GM19468 (cell line): Measurements from ENCODE around the gene ARMS2.

Experiments used
- ATAC-seq: cut with Tn5 transposase; IDR thresholded peaks from one replicate; pipeline ENCODE4 v1.9.1; 2021; ENCODE audit warnings: mild to moderate bottlenecking, moderate library complexity, moderate number of reproducible peaks; ENCODE audit not compliant: unreplicated experiment; ENCODE audit errors: extremely low read depth

Gene ARMS2, protein sequence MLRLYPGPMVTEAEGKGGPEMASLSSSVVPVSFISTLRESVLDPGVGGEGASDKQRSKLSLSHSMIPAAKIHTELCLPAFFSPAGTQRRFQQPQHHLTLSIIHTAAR

DNA sequence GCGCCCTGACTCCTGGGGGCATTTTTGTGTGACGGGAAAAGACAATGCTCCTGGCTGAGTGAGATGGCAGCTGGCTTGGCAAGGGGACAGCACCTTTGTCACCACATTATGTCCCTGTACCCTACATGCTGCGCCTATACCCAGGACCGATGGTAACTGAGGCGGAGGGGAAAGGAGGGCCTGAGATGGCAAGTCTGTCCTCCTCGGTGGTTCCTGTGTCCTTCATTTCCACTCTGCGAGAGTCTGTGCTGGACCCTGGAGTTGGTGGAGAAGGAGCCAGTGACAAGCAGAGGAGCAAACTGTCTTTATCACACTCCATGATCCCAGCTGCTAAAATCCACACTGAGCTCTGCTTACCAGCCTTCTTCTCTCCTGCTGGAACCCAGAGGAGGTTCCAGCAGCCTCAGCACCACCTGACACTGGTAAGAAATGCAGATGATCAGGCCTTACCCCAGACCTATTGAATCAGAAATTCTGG is at the start of gene ARMS2:
ARMS2 (plus strand) TSS at position 51 of the 478 bp plus-strand sequence; CDS start at position 126, 75 bp downstream.
- no peak for ATAC-seq

DNA sequence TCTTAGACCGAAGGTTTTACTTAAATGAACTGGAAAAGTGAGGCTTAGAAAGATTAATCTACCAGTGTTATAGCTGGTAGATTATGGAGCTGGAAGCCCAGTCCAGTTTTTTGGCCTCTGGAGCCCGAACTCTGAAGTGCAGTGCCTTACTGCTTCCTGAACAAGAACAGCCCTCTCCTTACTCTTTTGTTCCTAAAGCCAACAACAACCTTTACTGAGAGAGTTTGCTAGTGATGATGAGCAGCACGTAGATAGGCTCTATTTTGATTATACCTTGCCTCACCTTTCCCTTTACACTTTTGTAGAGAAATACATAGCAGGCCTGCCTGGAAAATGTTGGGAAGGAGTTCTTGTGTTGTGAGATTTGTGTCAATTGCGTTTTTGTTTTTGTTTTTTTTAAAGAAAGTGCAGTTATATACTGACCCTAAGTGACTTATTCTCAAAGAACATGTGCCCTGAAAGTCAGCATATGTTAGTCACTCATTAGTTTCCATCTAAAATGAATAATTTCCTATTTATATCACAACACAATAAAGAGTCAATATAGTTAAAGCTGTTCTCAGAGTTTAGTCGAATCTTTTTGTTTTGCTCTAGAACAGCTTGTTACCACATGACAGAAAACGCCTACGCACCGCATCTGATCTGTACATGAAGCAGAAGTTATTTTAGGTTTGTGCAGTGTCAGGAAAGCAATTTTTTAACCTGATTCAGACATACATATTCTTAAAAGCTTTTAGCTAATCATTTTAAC is 46.9 kb upstream of the ARMS2 start:
- ATAC-seq: no peak

DNA sequence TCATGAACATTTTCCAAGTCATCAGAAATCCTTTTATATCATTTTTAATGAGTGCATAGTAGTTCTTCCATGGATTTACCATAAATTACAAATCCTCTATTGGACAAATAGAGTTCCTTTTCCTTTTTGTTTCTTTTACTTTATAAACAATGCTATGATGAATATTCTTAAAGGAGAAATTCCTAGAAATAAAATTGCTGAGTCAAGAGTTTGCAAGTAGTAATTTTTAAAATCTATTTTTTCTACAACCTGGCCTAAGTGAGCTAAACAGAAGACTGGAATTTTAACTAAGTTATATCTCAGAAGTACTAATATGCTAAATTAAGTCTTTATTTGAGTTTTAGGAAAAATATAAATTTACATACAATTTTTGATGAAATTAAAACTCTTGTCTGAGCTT is 41.1 kb upstream of the ARMS2 start:
- no peak for ATAC-seq

DNA sequence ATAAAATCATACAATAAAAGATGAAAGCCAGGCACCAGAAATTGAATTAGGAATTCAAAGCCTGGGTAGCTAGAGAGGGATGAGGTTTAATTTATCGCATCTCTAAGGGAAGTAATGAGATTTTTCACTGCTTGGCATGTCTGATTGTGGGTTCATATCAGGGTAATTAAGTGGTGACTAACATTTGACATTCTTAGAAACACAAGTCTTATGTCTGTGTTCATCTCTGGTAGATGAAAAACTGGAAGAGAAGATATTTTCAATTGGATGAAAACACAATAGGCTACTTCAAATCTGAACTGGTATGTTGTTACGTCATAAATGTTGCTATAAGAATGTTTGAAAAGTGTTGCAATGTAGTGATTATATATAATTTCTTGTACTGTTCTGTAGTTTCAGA is 36.8 kb upstream of the ARMS2 start:
- no peak for ATAC-seq

DNA sequence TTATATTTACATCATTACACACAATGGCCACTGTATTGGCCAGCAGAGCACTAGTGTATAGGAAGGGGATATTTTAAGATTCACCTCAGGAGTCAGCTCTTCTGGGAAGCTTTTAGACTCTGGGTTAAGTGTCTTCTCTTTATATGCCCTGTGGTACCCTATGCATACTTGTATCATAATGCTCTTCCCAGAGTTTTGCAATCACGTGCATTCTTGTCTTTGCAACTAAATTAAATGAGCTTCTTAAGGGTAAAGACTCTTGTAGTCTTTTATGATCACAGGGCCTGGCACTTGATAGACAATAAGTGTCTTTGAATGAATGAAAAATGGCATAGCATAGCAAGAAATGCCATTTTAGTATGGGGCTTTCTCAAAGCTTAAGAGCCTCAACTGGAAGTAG is 35.4 kb upstream of the ARMS2 start:
- ATAC-seq: no peak

DNA sequence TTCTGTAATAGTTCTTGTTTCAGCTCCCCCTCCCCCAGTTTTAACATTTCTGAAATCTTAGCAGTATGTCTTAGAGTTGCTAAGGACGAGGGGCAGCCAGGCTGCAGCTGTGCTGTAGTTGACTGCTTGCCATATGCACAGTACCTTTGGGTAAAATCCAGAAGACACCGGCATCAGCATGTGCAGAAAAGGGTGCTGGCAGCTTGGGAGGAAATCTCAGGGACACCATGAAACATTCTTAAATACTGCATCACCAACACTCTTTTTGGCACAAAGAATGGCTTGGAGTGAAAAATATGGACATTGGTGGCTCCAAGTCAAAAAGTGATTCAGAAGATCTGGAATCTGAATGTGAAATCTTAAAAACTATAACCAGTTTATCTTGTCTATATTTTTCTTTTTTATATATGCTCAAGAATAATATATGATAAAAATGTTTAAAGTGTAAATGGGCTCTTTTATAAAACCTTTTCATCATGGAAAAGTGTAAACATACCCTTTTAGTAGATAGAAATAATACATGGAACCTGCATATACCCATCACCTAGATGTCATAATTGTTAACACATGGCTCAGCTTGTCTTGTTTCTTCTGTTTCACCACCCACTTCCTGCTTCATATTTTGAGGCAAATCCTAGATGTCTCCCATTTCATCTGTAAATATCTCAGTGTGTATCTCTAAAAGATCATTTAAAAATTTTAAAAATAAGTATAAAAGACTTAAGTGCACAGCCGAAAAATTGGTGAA is 34.4 kb upstream of the ARMS2 start:
- no peak for ATAC-seq

DNA sequence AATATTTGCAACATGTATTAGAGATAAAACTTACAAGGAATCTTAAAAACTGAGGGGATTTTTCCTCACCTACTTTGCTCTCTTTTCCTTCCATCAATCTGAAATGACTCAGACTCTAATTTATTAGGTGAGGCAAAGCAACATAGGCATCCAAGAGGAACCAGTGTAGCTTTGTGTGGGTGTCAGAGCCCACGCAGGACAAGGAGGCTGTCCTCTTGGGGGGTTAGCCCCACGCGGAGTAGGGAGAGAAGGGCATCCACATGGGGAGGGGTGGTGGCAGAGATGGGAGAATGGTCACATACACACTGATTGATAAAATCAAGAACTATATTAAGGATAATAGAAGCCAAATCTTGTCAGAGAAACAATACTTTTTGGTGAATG is 33.8 kb upstream of the ARMS2 start:
- ATAC-seq: no peak

DNA sequence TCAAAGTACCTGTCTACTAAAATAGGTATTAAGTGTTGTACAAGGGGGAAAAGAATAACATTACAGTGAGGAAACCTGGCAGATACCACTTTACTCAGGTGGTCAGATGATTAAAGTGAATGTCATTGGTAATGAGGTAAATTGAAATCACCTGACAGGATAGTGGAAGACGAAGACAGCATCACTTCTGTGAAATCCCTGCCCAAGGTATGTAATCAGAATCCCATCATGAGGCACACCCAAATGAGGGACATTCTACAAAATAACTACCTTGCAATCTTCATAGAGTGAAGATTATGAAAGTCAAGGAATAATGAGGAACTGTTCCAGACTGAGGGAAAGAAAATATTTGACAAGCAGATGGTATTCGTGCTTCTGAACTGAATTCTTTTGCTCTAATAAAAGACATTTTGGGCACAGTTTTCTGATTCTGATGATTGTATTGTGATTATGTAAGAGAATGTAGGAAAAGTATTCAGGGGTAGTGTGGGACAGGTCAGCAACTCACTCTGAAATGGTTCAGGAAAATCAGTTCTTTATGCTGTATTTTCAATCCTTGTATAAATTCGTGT is 33.3 kb upstream of the ARMS2 start:
- no peak for ATAC-seq

DNA sequence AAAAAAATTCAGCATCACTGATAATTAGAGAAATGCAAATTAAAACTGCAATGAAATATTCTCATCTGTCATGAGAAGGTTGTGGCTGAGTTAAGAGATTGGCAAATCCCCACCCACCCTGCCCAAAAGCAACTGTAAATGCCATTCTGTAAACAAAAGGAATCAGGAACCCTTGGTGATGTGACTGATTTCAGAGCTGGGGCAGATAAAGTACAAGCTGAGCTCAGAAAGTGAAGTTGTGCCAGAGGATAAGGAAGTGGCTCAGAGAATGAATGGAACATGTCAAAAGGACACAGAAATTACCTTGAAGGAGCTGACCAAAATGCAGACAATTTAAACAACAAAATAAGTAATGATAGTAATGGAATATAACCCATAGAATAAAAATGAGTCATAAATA is 32.7 kb upstream of the ARMS2 start:
- no peak for ATAC-seq

DNA sequence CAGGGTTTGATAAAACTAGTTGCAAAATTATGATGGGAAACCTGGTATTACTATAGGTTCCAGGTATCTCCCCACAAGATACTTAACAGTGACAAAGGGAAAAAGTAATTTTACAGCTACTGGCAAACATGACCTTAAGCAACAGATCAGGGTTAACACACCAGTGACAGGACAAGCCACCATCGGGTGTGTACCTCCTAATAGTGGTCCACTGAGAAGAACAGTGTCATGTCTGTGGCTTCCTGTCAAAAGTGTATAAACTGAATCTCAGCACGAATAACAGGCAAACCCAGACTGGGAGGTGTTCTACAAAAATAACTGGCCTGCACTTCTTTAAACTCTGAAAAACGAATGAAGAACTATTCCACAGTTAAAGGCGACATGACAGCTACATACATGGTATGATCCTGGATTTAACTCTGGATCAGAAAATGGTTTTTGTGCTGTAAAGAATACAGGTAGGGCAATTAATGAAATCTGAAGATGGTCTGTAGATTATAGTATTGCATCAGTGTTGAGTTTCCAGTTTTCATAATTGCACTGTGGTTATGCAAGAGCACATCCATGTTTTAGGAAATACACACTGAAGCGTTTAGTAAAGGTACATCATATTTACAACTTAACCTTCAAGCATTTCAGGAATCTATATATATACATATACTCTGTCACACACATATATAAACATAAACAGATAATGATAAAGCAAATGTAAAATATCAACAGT is 32.0 kb upstream of the ARMS2 start:
- no peak for ATAC-seq

DNA sequence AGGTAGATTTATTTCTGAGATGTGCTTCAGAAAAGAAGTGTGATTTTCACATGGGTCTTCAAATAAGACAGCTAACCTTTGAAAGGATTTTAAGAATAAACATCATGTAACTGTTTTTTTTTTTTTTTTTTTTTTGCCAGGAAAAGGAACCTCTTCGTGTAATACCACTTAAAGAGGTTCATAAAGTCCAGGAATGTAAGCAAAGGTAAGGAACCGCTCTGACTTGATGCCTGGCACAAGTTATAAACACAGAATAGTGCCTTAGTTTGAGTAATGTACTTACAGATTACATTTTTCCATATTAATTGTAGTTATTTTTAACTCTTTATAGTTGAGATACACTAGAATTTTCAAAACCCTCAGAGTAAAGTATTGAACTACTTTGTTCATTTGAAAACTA is 30.4 kb upstream of the ARMS2 start:
- no peak for ATAC-seq

DNA sequence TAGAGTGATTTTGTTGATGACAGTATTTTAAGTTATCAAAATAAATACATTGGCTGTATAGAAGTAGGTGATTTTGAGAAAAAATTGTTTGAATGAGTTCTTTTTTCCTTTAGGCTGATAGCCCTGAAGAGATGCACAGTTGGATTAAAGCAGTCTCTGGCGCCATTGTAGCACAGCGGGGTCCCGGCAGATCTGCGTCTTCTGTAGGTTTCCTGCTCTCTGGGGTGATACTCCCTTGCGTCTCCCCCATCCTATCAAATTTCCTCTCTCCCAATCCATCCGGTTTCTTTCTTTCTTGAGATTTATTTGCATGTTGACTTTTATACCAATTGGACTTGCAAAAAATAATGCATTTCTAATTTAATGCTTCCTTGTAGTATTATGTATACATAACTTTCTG is 27.6 kb upstream of the ARMS2 start:
- no peak for ATAC-seq

DNA sequence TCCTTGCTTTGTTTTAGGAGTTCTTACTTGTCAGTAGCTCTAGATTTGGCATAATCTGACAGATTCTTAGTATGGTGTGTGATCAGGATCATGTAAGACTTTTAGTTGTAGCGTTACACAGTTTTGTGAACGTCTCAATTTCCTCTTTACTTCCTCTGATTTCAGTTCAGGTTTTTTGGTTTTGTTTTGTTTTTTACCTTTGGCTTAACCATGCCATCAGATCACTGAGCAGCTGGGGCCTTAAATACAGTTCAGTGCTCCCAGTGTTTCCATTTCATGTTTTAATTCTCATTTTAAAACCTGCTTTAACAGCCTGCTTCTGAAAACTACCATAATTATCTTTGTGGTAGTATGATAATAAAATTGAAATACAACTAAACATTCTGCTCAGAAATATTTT is 27.2 kb upstream of the ARMS2 start:
- ATAC-seq: no peak

DNA sequence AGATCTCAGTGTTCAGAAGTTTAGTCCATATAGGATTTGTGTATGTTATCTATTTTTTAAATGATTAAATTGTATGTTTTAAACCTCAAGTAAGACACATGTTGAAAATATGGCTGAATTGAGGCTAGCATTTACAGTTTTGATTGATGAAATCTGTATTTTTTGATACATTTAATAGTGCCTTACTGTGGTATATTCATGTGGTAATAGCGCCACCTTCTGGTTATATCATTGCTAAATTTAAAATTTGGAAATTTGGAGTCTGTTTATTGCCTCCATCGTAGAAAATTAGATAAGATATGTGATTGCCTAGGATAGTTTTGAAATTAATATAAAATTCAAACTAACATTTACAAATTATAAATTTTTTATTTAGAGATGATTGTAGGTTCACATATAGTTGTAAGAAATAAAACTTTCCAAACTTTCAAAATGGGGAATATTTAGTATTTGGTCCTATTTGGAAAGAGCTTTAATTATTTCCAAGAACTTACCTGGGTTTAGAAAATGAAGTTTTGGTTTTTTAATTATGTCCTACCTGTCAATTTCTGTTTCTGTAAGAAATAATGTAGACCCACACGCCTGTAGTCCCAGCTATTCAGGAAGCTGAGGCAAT is 19.1 kb upstream of the ARMS2 start:
- ATAC-seq: no peak

DNA sequence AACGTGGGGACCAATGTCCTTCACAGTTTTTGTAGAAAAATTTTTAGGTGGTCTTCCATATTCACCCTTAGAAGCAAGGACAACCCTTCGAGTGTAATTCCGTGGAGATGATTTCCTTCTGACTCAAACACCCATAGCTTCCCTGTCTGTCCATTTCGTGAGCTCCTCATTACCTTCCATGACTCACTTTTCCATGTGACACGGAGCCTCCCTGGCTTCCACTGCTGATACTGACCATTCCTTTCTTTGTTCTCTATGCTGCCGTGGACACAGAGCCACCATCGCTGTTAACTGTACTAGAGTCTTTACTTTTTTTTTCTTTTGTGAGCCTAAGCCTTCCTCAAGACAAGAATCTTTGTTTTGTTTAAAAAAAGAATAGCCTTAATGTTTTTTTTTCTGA is 12.5 kb upstream of the ARMS2 start:
- no peak for ATAC-seq

DNA sequence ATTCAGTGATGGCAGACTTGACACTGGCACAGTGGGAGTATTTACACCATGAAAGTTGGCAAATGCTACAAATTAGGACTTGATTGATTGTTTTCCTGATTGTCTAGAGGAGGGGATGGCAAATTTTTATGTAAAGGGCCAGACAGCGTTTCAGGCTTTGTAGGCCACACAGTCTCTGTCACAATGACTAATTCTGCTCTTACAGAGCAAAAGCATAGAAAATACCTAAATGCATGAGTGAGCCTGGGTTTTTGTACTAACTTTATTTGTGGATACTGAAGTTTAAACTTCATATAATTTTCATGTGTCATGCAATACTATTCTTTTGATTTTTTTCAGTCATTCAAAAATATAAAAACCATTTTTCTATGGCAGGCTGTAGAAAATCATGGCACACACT is 9.0 kb upstream of the ARMS2 start:
- ATAC-seq: no peak

DNA sequence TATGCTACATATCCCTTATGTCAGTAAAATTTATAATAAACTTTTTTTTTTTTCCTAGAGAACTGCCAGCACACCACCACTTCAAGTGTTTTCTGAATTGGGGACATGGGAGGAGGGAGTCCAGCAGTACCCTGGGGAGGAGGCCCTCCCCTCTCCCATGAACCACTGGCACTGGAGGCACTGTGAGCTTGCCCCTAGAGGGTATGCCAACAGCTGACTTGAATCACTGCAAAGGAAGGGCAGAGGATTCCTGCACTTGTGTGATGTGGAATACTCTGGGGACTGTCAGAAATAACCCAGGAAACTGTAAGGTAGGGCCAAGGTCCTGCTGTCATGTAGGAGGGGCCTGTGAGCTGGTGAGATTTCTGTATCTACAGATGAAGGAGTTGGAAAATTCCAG is 8.5 kb upstream of the ARMS2 start:
- no peak for ATAC-seq

DNA sequence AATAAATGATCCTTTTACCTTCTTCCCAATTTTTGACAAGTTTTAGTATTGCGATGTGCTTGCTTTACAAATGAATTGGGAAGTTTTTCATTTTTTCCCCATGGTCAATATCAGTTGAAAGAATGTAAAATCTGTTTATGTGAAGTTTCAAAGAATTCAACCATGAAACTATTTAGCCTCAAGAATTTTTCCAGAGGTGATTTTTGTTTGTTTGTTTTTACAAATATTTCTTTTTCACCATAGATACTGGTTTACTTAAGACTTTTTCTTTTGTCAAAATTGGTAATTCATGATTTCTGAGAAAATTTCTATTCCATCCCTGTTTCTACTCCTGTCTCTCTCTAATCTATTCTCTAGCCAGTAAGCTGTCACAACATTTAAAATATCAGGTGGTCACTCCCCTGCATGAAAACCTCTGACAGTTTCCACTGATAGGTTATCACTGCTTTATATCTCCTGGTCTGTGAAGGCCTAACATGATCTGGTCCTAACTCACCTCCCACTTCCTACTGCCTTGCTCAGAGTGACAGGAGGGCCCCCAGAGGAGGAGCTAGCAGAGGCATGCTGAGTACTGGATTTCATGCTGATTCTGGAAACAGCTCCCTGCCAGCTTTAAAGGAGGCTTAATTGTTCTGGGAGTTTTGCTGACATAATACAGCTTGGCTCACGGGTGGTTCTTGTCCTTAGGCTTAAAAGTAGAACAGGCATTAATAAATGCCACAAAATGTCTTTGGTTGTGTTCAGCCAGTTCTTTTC is 7.6 kb upstream of the ARMS2 start:
- ATAC-seq: no peak

DNA sequence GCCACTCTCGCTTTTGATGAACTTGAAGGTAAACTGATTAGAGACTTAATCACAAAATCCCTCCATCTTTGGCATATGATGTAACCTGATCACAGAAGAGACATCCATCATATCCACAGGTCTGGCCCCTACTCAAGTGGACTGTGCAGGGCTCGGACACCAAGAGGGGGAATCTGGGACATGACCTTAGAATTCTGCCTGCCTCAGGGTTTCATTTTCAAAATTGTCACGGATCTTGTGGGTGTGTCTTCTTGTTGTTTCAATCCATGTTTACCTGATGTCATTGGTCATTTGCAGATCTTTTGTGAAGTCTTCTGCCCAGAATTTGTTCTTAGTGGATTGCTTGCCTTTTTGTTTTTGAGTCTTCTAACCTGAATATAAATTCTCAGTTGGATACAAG is 5.9 kb upstream of the ARMS2 start:
- ATAC-seq: no peak
